GM21447 (cell line): ENCODE measurements around the gene STEAP1.

Experiments
- ATAC-seq: cut with Tn5 transposase; IDR thresholded peaks from one replicate; pipeline ENCODE4 v1.9.1; 2021; ENCODE audit not compliant: unreplicated experiment

The STEAP1 gene

GRCh38 chr7:90211391-90212148, 57.3 kb downstream of the STEAP1 start, which contains the start of gene STEAP2:
STEAP2 (plus strand) TSS chr7:90211740; CDS start chr7:90225083, 13,343 bp downstream.
- peak; percentile 89 for ATAC-seq

- ATAC-seq, result no peak
These were observed 57.9 kb downstream of the STEAP1 start for GRCh38 chr7:90212149-90212495.

GRCh38 chr7:90213521-90213920, 59.3 kb downstream of the STEAP1 start:
- no peak for ATAC-seq
